ENCODE results near the gene ABAT.
"Not testable (repeated sequence)": the region's sequence is repeated elsewhere in the genome, so short reads cannot be mapped to it uniquely, and the experiment has no call there.

The ABAT gene

DNA sequence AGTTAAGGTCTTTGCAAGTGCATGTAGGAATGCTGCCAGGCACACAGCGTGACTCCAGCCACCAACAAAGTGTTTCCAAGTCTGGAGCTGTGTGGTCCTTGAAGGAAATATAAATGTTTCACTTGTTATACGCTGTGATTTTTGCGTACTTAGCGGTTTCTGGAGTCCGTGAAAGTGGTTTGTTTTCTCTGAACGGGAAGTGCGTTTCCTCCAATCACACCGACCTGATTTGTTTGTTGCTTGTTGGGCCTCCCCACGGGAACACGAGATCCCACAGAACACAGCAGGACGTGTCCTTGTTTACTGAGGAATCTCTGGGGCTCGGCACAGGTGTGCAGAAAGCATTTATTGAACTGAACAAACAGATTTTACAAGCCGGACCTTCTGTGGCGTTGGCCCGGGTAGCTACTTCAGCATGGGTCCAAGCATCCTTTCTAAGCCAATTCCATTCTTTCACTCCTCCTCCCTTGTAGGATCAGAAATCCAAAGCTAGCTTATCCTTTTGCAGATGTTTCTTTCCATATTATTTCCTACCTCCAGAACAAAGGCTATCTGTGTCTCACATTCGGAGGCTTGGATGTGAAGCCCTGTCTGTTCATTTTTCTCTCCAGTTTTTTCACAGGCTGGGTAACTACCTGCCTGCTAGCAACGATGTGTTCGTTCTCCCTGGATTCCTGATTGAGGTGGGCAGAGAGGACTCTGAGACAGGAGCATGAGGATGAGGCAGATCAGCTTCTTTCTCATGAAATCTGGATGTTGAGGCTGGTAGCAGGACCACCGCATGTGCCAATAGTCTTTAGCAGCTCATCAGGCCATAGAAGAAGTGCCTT, 44.6 kb downstream of the ABAT start:
- no peak for DNase-seq

DNA sequence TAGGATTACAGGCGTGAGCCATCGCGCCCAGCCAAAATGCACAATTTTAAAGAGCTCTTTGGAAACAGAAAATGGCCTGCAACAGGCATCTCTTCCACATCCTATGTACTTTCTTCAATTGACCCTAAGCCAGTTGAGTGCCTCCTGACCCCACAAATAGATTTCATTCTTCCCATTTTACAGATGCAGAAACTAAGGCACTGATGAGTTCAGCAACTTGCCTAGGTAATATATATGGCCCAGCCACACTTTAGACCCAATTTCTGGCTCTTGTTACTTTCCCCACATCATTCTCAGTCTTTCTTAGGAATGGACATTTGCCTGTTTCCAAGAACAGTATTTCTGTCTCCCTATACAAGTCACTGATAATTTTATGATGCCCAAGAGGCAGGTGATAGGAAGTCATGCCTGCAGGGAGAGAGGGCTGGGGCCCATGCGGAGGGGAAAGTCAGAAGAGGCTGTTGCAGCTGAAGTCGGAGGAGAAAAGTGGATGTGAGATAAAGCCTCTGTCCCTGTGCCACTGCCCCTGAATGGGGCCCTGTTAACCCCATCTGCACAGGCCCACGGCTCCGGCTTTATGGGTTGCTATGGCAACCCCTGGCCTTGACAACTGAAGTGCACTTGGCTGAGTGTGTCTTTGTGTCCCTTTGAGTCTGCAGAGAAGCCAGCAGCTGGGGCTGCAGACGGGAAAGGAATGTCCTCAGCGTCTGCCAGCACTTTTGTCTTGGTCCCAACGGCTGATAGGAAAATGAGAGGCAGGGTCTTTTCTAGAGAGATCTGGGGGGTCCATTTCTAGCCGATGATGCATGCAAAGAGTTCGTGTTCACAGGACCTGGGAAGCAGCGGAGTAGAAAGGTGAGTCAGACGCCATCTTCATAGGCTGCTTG, 45.9 kb downstream of the ABAT start:
- peak; percentile 36 for DNase-seq

DNA sequence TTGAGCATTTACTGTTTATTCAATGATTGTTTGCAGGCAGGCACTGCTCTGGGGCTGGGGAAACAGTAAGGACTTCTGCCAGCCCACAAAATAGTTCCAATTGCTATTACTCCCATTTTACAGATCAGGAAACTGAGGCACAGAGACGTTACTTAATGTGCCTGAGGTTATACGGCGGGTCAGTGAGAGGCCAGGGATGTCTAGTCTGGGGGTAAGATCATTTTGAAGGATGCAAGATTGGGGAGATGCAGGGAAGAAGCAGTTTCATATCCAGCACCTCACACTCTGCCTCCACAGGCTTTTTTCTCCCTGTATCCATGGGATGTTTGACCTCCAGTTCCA, 46.5 kb downstream of the ABAT start:
- no peak for DNase-seq

DNA sequence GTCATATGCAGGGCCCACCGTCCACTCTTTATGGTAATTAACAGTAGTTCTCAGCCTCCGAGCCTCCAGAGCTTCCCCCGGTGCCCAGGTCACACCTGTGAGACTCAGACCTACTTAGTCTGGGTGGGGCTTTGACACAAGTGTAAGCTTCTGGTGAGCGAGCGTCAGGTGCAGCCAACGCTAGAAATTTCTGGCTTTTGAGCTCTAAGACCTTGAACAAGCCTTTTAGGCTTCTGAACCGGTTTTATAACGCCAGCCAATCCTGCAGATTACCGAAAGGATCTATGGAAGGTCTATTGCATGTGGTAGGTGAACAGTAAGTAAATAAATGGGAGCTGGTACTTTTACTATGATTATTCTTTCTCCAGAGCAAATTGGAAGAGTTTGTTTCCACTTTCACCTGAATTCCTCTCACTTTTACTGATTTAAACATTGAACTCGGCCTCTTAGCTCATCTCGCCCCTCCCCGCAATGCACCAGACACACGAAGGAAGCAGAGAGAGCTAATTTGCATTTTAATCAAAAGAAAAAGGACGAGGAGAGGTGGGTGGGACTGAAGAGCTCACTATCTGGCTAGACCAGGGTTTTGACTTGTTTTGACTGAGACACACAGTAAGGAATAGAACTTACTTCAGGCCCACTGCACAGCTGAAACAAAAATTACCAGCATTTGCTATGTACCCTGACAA, 47.1 kb downstream of the ABAT start:
- DNase-seq = no peak

DNA sequence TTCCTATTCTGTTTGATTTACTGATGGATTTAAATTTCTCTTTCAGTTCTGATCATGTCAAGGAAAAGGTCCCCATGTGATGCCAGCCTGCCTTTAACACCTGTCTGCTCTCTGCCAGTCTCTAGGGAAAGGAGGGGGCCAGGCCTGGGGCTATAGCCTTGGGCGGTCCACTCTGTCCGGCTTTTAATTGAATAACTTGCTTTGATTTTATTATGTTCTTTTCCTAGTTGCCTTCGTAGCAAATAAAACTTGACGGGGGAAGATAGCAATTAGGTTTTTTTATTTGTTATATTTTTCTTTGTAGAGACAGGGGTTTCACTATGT, 47.6 kb downstream of the ABAT start:
- no peak for DNase-seq

DNA sequence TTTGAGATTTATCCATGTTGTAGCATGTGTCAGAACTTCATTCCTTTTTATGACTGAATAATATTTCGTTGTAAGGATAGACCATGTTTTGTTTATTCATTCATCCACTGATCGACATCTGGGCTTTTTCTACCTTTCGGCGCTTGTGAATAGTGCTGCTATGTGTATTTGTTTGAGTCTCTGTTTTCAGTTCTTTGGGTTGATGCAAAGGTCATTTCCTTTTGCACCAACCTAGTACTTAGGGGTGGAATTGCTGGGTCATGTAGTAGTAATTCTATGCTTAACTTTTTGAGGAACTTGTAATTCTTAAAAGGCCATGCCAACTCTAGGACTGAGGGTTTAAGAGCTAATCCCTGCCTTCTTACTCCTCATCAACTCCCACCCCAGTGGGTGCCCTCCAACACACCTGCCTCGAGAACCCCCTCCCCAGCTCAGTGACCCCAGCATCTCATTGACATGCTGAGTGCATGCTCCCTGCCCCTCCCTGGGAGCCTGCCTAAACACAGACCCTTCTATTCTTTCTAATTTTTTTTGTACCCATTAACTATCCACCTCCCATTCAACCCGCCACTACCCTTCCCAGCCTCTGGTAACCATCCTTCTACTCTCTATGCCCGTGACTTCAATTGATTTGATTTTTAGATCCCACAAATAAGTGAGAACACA, 51.2 kb downstream of the ABAT start:
- DNase-seq = no peak

DNA sequence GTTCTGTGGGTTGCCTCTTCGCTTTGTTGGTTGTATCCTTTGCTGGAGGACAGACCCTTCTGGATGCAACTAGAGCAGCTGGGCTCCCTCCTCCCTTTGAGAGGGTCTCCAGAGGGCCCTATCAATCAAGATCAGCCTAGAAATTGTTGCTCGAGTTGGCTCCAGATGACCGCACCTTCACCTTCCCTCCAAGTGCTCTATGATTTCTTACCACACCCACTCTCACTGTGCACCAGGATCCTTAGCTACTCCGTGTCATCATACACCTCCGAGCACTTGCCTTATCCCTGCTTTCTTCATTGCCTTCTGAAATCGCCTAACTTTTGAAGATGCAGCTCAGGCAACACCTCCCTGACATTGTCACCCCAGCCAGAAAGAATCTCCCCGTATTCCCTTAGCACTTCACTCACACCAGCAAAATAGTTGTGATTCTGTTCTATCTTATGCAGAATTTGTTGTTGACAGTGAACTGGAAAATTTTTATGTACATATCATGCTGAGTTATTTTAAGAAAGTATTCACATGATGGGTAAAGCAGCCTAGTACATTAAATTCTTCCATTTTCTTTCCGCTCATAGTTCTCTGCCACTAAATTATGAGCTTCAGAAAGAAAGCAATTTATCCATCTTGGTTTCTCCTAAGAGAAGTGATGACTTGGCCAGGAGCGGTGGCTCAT, 52.9 kb downstream of the ABAT start:
- DNase-seq = no peak

DNA sequence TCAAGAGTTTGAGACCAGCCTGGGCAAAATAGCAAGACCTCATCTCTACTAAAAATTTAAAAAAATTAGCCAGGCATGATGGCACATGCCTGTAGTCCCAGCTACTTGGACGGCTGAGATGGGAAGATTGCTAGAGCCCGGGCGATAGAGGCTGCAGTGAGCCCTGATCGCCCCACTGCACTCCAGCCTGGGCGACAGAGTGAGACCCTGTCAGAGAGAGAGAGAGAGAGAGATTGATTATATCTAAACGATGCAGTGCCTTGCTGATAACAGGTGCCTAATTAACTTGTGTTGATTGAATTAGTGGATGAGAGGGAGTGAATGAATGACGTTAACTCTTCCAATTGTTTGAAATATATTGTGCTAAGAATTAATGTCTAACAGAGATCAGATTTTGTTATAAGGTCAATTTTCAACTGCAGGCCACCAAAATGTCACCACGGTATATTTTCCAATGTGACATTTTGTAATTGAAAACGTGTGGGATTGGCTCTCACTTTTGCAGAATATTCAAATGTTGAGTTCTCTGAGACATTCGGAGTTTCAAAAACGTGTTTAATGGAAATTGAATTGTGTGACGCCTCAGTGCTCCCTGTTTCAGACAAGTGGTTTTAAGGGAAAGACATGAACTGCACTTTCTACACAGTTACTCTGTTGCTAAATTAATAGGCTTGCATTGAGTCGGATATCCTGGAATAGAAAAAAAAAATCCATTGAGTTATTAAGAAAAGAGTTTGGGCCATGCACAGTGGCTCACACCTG, 53.6 kb downstream of the ABAT start:
- no peak for DNase-seq

DNA sequence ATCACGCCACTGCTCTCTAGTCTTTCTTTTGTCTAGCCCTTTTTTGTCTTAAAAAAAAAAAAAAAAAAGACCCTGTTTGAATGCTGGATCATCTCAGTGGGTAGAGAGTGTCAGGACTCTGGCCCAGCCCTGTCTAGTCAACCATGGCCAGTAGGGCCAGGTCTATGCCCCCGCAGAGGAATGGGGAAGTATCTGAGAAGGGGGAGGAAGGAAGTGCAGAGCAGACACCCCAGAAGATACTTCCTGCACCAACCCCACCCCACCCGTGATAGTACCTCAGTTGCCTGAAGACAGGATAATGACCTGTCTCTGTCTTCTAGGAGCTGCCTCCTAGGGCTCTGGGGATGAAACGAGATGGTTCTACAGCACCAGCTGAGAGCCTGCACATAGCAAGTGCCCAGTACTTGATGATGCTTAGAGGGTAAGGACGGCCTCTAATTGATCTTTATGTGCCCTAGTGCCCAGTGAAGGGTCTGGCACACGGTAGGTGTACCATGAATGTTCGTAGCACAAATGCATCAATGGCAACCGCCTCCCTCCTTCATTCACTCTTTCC, 55.4 kb downstream of the ABAT start:
- no peak for DNase-seq

DNA sequence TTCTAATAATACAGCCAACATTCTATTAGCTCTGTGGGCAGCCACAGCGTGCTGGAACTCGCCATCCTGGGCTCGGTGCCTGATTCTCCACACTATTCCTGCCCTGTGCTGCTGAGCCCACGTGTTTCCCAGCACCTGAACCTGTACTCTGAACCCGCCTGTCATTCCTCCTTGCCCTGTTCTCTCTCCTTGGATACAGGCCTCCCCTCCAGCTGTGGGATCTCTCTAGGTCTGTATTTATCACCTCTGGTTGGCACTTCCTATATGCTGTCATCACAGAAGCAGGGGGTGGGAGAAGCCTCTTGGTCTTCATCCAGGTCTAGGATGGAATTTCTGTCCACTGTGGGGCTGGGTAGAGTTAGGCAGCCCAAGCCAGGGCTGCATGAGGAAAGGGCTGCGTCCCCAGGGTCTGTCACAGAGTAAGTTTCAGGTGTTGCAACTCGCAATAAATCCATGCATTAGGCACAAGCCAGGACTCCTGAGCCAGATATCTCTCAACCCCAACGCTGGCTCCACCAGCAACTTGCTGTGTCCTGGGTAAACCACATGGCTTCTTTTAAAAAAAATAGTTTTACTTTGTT, 56.0 kb downstream of the ABAT start:
- no peak for DNase-seq

DNA sequence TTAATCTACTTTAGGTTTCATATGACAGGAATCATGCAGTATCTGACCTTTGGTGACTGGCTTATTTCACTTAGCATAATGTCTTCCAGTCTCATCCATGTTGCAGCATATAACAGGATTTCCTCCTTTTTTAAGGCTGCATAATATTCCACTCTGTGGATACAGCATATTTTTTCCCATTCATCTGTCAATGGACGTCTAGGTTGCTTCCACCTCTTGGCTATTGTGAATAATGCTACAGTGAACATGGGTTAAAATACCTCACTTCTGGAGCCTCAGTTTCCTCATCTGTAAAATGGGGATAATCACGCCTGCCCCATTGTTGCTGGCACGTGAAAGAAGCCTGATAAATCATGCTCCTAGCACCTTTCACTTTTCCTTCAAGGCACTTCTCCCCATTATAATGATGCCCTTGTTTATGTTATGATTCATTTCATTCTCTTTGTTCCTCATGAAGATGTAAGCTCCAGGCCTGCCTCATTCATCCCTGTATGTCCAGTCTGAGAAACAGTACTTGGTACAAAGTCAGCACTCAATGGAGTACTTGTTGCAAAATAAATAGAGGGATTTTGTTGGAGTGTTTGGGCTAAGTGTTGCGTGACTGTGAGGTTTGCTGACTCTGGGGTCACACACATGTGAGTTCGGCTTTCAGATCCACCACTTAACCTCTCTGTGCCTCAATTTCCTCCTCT, 59.6 kb downstream of the ABAT start:
- no peak for DNase-seq

DNA sequence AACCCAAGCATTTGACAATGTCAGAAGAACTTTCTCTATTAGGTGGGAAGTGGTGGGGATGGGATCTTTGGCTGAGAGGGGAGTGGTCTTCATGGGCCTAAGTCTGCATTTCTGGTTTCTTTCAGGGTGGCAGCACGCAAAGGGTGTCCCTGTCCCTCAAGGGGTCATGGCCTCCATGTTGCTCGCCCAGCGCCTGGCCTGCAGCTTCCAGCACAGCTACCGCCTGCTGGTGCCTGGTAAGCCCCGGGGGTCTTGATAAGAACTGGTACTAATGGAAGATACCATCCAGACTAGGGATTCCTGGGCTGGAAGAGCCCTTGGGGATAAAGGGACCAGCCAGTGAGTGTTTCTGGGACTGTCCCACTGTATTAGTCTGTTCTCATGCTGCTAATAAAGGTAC, 61.2 kb downstream of the ABAT start:
- DNase-seq = no peak

DNA sequence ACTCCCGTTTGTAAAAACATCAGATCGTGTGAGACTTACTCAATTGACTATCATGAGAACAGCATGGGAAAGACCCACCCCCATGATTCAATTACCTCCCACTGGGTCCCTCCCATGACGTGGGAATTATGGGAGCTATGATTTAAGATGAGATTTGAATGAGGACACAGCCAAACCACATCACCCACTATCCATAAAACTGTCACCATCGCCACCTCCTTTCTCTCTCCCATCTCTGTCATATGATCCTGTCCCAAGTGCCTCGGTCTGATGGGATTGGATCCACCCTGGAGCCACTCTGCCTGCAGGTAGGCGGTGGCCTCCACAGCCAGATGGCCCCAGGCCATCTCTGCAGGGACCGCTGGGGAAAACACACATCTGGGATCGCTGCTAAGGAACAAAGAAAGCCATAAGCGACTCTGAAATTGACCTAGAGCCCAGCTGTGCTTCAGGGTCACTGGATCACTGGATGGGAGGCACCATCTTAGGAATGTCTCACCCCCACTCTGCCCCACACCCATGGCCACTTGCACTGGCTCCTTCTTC, 61.8 kb downstream of the ABAT start:
- no peak for DNase-seq

DNA sequence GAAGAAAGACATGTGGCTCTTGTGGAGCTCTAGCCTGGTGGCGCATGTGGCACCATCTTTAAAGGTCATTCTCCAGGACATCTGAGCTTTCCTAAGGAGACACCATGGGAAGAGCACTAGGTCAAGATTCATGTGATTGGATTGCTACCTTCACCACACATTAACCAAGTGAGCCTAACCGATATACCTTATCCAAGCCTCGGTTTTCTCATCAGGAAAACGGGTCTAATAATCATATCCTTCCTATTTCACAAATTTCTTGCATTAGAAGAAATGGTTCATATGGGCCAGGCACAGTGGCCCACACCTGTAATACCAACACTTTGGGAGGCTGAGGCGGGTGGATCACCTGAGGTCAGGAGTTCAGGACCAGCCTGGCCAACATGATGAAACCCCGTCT, 64.7 kb downstream of the ABAT start:
- DNase-seq = no peak

DNA sequence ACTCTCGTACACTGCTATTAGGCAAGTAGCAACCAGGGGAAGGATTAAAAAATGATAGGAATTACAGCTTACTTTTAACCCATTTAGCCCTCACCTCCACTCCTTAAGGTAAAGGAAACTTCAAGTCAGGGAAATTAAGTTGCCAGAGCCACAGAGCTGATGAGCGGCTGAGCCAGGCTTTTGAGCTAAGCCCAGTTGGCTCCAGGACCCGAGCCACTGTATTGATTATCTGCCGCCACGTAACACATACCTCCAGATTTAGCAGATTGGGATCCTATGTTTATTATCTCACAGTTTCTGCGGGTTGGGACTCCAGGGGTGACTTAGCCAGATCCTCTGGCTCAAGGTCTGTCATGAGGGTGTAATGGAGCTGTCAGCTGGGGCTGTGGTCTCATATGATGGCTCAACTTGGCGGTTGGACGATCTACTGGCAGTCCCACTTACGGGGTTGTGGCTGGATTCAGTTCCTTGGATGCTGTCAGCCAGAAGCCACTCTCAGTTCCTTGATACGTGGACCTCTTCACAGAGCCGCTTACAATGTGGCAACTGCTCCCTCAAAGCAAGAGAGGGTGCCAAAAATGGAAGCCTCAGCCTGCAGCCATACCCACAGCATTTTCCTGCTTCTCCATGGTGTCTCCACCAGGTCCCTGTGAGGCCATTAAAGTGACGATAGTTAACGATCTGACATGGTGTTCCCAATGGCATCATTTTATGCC, 65.7 kb downstream of the ABAT start:
- no peak for DNase-seq

DNA sequence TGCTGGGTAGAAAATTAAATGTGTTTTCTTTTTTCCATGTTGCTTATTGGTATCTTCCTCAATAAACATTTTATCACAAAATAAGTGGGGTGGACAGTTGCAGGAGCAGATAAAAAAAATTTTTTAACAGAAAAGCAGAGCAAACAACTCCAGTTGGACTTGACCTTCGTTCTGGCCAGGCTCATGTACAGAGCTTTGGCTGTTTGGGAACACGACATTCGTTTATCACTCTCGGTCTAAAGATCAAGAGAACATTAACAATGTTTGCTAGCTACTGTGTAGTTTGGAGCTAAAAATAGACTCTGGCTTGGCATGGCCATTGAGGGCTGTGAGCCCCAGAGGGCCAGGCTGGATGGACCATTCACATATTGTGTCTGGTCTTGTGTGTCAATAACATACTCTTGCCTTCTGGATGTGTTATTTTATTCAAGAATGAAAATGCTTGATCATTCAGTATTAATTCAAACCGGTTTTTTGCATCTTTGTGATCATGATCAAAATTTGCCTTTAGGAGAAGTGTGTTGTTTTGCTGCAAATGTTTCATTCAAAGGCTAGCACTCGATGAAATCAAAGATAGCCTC, 66.4 kb downstream of the ABAT start:
- DNase-seq = no peak

DNA sequence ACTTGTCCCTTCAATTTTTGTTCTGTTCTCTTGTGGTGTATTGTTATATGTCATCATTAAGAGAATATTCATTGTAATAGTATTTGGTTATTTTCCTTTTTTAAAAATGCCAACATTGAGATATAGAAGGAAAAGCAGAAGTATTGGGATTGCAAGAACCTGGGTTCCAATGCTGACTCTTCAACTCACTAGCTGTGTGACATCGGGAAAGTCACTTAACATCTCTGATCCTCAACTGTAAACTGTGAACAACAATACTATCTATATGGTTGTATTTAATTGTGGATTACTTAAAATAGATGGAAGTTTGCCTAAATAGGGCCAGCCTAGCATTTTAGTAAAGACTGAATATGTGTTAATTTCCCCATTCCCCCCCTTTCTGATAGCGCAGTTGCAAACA, 67.2 kb downstream of the ABAT start:
- no peak for DNase-seq

DNA sequence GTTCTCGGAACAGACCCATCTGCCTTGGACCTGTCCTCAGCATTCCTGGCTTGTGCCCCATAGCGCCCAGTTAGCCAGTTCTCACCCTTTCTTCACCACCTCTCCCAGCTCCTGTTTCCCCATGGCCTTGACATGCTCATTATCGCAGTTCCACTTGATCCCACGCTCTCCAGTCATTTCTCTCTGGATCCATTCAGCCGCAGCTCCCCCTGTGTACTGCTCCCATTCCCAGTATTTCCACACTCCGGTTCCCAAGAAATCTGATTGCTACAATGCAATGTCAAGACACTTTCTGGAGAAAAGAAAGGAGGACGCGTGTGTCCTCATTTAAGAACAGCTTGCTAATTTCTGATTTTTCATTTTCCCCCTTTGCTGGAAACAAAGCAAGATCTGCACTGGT, 67.7 kb downstream of the ABAT start:
- DNase-seq = no peak

DNA sequence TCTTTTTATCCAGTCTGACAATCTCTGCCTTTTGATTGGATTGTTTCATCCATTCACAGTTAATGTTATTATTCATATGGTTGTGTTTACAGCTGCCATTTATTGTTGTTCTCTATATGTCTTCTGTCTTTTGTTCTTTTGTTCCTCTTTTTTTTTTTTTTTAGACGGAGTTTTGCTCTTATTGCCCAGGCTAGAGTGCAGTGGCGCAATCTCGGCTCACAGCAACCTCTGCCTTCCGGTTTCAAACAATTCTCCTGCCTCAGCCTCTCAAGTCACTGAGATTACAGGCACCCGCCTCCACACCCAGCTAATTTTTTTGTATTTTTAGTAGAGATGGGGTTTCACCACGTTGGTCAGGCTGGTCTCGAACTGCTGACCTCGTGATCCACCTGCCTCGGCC, 74.5 kb downstream of the ABAT start:
- not testable (repeated sequence) for DNase-seq
